Measurements from ENCODE around the gene EEFSEC. TPM values are rescaled to one million over a fixed set of nuclear protein-coding genes. Genes with fewer than 3 reads are reported as not detected.

The EEFSEC gene
- polyA plus RNA-seq, 3 donors from 2014 or later, result 14.5 to 26.9 (median 26.1) TPM

DNA sequence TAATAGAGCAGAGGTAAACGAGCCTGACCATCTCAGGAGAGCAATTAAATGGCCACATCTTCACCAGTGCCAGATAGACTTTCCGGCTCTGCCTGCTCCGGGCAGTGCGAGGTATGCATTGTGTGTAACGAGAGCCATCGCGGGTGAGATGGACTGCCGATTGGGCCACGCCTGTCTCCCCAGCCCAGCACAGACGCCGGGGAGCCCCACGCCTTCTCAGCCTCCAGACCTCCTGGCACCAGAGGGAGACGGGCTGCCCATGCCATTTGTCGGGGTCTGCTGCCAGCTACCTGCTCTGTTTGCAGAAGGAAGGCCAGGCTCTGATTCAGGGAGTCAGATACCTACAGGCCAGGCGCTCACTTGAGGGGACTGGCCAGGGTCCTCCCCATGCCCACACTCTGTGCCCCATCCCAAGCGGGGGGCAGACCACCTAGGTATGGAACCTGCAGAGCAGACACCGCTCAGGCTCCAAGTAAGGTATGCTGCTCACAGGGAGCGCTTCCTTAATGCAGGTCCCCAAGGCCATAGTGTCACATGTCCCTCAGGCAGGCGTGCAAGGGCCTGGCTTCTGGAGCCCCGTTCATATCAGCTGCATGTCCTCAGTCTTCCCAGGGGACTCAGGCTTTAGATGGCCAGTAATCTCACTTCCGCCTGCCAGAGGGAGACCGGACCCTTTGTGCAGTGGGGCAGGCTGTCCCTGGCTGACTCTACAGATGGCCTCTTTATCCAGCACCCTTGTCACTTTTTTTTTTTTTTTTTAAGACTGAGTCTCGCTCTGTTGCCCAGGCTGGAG, 251.2 kb downstream of the EEFSEC start:
- peaks cover 0 to 4% (median 0%) of the 10 kb centered on the region in 3 donors for H3K27me3 Mint-ChIP-seq (ENCODE audit: low read depth in 3 of 3)
- H3K27ac Mint-ChIP-seq, result no peak overlapping the region
- no peak overlapping the region for H3K4me3 Mint-ChIP-seq
- H3K36me3 Mint-ChIP-seq, result no peaks in the 10 kb centered on the region
- H3K4me1 Mint-ChIP-seq, result no peaks in the 10 kb centered on the region
- H3K9me3 Mint-ChIP-seq, result no peaks in the 10 kb centered on the region
- no peak for DNase-seq

DNA sequence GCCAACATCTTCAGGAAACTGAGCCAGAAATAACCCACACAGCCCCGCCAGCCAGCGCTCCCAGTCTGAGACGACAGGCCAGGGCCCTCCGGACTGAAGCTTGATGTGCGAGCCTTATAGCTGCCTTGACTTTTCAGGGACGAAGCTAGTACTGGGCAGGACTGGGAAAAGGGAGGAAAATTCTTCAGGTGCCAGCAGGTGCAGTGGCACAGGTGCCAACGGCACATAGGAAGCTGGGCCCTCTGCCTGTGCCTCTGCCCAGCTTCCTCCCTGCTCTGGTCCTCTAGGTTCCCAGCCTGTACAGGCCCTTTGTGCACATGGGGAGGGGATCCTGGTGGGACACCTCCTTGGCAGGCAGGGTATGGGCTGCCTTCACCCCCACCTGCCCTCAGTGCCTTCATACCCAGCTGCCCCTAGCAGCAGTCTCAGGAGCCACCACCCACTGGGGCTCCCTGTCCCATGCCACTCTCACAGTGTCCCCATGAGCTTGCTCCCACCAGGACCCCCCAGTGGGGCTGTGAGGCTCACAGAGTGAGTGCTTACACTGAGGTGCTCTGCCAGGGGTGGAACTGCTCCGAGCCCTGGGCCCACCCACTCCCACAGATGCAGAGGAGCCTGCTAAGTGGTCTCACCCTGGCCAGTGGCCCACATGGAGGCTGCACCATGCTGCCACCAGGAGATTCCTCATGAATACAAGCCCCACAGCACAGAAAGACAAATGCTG, 252.4 kb downstream of the EEFSEC start:
- no peak for DNase-seq
- Mint-ChIP-seq H3K36me3 (no peaks in the 10 kb centered on the region), H3K27me3 (ENCODE audit: low read depth in 3 of 3) (peaks cover 0 to 3% (median 0%) of the 10 kb centered on the region in 3 donors), H3K4me3 (no peak overlapping the region), H3K27ac (no peak overlapping the region), H3K4me1 (no peaks in the 10 kb centered on the region), H3K9me3 (no peaks in the 10 kb centered on the region)

GRCh38 chr3:128407247-128407646, 254.0 kb downstream of the EEFSEC start:
- no peak overlapping the region for H3K27ac Mint-ChIP-seq
- H3K4me1 Mint-ChIP-seq, result no peaks in the 10 kb centered on the region
- H3K9me3 Mint-ChIP-seq, result no peaks in the 10 kb centered on the region
- no peak overlapping the region for H3K4me3 Mint-ChIP-seq
- peaks cover 0 to 1% (median 0%) of the 10 kb centered on the region in 3 donors for H3K27me3 Mint-ChIP-seq (ENCODE audit: low read depth in 3 of 3)
- DNase-seq, result no peak
- H3K36me3 Mint-ChIP-seq, result no peaks in the 10 kb centered on the region

DNA sequence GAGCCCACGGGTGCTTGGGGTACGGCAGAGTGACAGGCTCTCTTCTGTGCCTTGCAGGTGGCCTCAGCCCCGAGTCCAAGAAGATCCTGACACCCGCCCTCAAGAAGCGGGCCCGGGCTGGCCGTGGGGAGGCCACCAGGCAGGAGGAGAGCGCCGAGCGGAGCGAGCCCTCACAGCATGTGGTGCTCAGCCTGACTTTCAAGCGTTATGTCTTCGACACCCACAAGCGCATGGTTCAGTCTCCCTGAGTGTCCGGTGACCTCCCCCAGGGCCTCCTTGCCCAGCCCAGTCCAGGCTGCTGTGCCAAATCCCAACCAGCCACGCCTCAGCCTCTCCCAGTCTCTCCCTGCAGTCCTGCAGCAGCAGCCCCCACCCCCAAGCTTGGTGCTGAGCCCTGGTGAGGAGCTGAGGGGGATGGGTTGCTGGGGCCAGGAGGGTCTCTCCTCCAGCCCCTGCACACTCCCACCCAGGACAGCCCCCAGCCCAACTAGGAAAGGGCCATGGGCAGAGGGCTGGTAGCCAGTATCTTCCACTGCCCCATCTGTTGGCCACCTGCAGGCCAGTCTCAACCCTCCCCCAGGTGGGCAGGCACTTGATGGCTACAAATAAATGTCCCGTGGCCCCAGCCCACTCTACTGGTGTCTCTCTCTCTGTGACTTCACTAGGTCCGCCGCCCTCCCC, 254.9 kb downstream of the EEFSEC start:
- no peaks in the 10 kb centered on the region for H3K9me3 Mint-ChIP-seq
- H3K36me3 Mint-ChIP-seq, result no peaks in the 10 kb centered on the region
- no peaks in the 10 kb centered on the region for H3K4me1 Mint-ChIP-seq
- H3K4me3 Mint-ChIP-seq, result no peak overlapping the region
- DNase-seq, result no peak
- H3K27ac Mint-ChIP-seq, result no peak overlapping the region
- peaks cover 0 to 1% (median 0%) of the 10 kb centered on the region in 3 donors for H3K27me3 Mint-ChIP-seq (ENCODE audit: low read depth in 3 of 3)

DNA sequence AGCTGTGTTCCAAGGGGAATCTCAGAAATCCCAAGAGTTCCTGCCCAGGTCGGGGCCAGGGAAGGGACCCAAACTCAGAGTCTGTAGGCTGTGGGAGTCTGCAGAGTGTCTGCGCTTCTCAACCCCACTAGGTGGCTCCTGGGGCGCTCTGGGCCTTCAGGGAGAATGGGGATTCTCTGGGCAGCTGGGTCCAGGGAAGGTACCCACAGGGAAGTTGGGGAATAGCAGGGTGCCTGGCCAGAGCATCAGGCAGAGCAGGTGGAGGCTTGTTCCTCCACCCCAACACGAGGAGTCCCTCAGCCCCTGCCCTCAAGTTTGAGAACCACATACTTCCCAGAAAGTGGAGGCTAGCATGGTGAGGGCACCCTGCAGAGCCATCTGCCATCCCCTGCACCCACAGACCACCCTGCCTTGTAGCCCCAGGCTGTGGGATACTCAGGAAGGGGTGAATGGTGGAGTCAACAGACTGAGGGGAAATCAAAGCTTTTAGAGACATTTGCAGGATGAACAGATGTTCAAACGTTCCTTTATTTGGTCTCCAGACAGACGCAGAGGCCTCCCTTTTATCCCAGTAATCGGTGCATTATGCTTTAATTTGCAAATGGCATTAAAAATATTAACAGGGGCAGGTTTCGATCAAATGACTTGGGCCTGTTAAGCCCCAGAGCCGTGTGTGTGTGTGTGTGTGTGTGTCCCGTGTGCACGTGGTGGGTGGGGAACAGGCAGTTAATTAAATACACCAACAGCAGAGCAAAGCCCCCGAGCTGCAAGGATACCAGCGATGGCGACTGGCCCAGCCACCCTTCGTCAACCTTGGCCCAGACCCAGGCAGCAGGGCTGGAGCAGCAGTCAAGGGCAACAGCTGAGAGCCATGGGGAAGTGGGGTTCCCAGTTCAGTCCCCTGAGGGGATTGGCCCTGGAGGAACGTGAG, 255.7 kb downstream of the EEFSEC start:
- no peak overlapping the region for H3K27ac Mint-ChIP-seq

DNA sequence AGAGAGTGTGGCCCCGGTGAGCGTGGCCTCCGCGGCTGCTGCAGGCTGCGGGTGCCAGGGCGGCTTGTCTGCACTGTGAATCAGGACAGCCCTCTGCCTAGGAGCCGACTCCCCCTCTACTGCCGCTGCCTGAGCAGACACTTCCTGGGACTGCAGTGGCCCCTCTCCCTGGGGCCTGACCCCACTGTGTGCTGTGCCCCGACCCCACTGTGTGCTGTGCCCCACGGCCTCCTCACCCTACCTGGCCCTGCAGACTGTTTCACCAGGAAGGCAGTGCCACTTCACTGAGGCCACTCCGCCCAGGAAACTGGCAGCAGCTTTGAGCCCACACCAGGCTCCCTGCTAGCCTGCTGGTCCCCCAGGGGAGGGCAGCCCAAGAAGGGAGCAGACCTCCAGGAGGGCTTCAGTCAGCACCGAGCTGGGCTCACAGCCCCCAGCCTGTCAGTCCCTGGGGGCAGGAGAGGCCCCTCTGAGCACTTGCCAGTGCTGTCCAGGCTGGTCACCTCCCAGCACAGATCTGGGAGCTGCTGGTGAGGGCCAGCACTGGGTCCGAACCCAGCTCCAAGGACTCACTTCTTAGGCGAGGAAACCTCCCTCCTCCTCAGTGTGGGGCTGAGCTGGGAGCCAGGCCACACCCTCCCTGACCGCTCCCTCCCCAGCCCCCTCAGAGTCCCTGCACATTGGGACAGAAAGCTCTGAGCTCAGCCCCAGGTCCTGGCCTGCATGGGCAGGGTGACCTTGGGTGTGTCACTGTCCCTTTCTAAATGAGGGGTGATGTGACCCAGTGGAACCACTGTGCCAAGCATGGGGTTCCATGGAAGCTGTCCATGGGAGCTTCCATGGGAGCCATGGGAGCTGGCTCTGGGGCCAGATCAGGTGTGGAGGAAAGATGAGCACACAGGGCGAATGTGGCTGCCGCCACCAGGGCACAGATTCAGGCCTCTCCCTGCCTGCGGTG, 256.6 kb downstream of the EEFSEC start:
- Mint-ChIP-seq H3K4me1 (no peaks in the 10 kb centered on the region), H3K27ac (no peak overlapping the region), H3K36me3 (no peaks in the 10 kb centered on the region), H3K27me3 (ENCODE audit: low read depth in 3 of 3) (peaks cover 0 to 1% (median 0%) of the 10 kb centered on the region in 3 donors), H3K4me3 (no peak overlapping the region), H3K9me3 (no peaks in the 10 kb centered on the region)
- DNase-seq, result no peak

More for the DNA sequence above, 255.7 kb downstream of the EEFSEC start:
- Mint-ChIP-seq H3K4me3 (no peak overlapping the region), H3K36me3 (no peaks in the 10 kb centered on the region), H3K4me1 (no peaks in the 10 kb centered on the region), H3K9me3 (no peaks in the 10 kb centered on the region), H3K27me3 (ENCODE audit: low read depth in 3 of 3) (peaks cover 0 to 1% (median 0%) of the 10 kb centered on the region in 3 donors)
- DNase-seq, result no peak

DNA sequence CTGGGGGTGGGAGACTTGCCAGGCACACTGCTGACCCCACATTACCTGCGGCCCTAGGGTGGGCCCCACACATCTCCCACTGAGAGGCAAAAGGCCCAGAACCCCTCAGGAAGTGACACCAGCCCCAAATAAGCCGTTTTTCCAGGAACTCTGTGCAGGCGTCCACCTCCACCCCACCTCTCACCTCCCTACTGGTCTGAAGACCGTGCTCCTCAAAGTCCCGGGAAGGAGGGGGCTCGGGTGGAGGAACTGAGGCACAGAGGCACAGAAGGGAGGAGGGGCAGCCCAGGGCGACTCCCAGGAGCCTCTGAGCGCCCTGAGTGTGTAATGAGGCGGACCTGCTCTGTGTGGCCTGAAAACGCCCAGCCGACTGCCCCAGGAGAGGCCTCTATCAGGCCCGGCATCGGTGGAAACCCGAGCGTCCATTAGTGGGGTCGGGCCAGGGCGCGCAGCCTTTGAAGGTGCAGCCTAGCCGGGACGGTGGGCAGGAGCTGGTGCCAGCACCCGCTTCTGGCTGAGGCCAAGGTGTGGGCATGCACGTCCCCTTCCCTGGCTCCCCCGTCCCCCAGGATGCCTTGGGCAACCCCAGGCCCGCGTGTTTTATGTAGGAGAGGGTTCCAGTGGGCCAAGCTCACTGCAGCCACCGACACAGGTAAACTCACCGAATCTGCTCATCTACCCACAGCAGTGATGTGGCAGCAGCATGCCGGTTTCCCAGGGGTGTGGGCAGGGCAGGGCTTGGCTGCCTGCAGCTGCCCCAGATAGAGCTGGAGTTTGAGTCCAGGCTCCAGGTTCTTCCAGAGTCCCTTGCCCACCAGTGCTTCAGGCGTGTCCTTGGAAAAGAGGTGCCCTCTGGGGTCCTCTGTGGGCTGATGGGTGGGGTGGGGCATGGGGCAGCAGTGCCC, 257.6 kb downstream of the EEFSEC start:
- H3K4me1 Mint-ChIP-seq, result no peaks in the 10 kb centered on the region
- H3K36me3 Mint-ChIP-seq, result no peaks in the 10 kb centered on the region
- H3K4me3 Mint-ChIP-seq, result no peak overlapping the region
- H3K27me3 Mint-ChIP-seq (ENCODE audit: low read depth in 3 of 3), result peaks cover 0 to 2% (median 1%) of the 10 kb centered on the region in 3 donors
- no peak overlapping the region for H3K27ac Mint-ChIP-seq
- DNase-seq, result no peak
- no peaks in the 10 kb centered on the region for H3K9me3 Mint-ChIP-seq

- no peak overlapping the region for H3K4me3 Mint-ChIP-seq
- DNase-seq, result no peak
- no peaks in the 10 kb centered on the region for H3K36me3 Mint-ChIP-seq
- peaks cover 0 to 2% (median 1%) of the 10 kb centered on the region in 3 donors for H3K27me3 Mint-ChIP-seq (ENCODE audit: low read depth in 3 of 3)
- no peak overlapping the region for H3K27ac Mint-ChIP-seq
- no peaks in the 10 kb centered on the region for H3K4me1 Mint-ChIP-seq
- no peaks in the 10 kb centered on the region for H3K9me3 Mint-ChIP-seq
Observed at GRCh38 chr3:128411574-128412064, 258.3 kb downstream of the EEFSEC start.

- Mint-ChIP-seq H3K9me3 (no peaks in the 10 kb centered on the region), H3K4me3 (no peak overlapping the region), H3K36me3 (no peaks in the 10 kb centered on the region), H3K27me3 (ENCODE audit: low read depth in 3 of 3) (peaks cover 0 to 2% (median 1%) of the 10 kb centered on the region in 3 donors), H3K27ac (no peak overlapping the region), H3K4me1 (no peaks in the 10 kb centered on the region)
- DNase-seq, result no peak
Observed at GRCh38 chr3:128412180-128413002, 259.1 kb downstream of the EEFSEC start.

GRCh38 chr3:128413003-128413370, 259.7 kb downstream of the EEFSEC start:
- no peak for DNase-seq
- H3K9me3 Mint-ChIP-seq, result no peaks in the 10 kb centered on the region
- H3K27me3 Mint-ChIP-seq (ENCODE audit: low read depth in 3 of 3), result peaks cover 0 to 3% (median 2%) of the 10 kb centered on the region in 3 donors
- no peak overlapping the region for H3K27ac Mint-ChIP-seq
- no peaks in the 10 kb centered on the region for H3K4me1 Mint-ChIP-seq
- no peak overlapping the region for H3K4me3 Mint-ChIP-seq
- no peaks in the 10 kb centered on the region for H3K36me3 Mint-ChIP-seq

Measured in immature natural killer cell (primary cell).